Skeletal muscle tissue (tissue), 4 donors: ENCODE data around the gene ALOX15B. TPM values are rescaled to one million over a fixed set of nuclear protein-coding genes. Genes with fewer than 3 reads are reported as not detected.
"Not testable (repeated sequence)": the region's sequence is repeated elsewhere in the genome, so short reads cannot be mapped to it uniquely, and the experiment has no call there.

Experiments
- H3K27ac ChIP-seq: one replicate; pipeline ENCODE4 v1.7.0; 2013; ENCODE audit warnings: mild to moderate bottlenecking, low read depth, low read length, inconsistent platforms
- H3K27me3 ChIP-seq, 3 donors: one replicate each; pipeline ENCODE4 v1.7.0; 2013; ENCODE audit warnings: low read length in 3 of 3; ENCODE audit not compliant: control insufficient read depth in 3 of 3, insufficient read depth in 3 of 3
- H3K36me3 ChIP-seq, 3 donors: one replicate each; pipeline ENCODE4 v1.7.0; 2013; ENCODE audit warnings: low read length in 3 of 3; ENCODE audit not compliant: control insufficient read depth in 3 of 3, insufficient read depth in 3 of 3
- H3K4me1 ChIP-seq, 3 donors: one replicate each; pipeline ENCODE4 v1.7.0; 2013; ENCODE audit warnings: low read length in 3 of 3, mild to moderate bottlenecking in 3 of 3; ENCODE audit not compliant: control insufficient read depth in 3 of 3, insufficient read depth in 3 of 3
- H3K4me3 ChIP-seq, 3 donors: one replicate each; pipeline ENCODE4 v1.7.0; 2013; ENCODE audit warnings: low read length in 3 of 3
- H3K9ac ChIP-seq, 3 donors: one replicate each; pipeline ENCODE4 v1.7.0; 2013; ENCODE audit warnings: low read length in 3 of 3, mild to moderate bottlenecking in 3 of 3, moderate library complexity in 2 of 3, low read depth in 1 of 3
- H3K9me3 ChIP-seq, 3 donors: one replicate each; pipeline ENCODE4 v1.7.0; 2013; ENCODE audit warnings: low read length in 3 of 3; ENCODE audit not compliant: control insufficient read depth in 3 of 3
- total RNA-seq: library from RNA; depleted of rRNA; stranded (reverse); fragments of >200 nt; gene quantifications from one replicate; pipeline ENCODE4 v1.2.3, GENCODE V29; 2014
- donor health status: Osteomylitis.

Gene ALOX15B
- total RNA-seq, 1 donor from 2014 or later = 0.52 TPM

- H3K9me3 ChIP-seq = no peaks in the 10 kb centered on the region
- H3K27me3 ChIP-seq = peaks cover 46 to 53% (median 47%) of the 10 kb centered on the region in 3 donors
- H3K27ac ChIP-seq = no peak overlapping the region
- H3K9ac ChIP-seq = no peak overlapping the region
- peaks cover 7 to 16% (median 8%) of the 10 kb centered on the region in 3 donors for H3K4me1 ChIP-seq
- H3K36me3 ChIP-seq = no peaks in the 10 kb centered on the region
- no peak overlapping the region for H3K4me3 ChIP-seq
Observed at GRCh38 chr17:8059131-8059530, 20.3 kb downstream of the ALOX15B start.

GRCh38 chr17:8060274-8060673 is 21.4 kb downstream of the ALOX15B start:
- Histone ChIP-seq H3K27me3 (peaks cover 53 to 58% (median 56%) of the 10 kb centered on the region in 3 donors), H3K4me3 (no peak overlapping the region), H3K4me1 (peaks cover 7 to 16% (median 8%) of the 10 kb centered on the region in 3 donors), H3K36me3 (no peaks in the 10 kb centered on the region), H3K9ac (no peak overlapping the region), H3K27ac (no peak overlapping the region), H3K9me3 (no peaks in the 10 kb centered on the region)

- not testable (repeated sequence) for H3K27ac ChIP-seq, H3K36me3 ChIP-seq
- H3K27me3 ChIP-seq = peaks cover 51 to 52% (median 52%) of the 10 kb centered on the region in 3 donors
Observed at GRCh38 chr17:8061851-8062250, 23.0 kb downstream of the ALOX15B start.

GRCh38 chr17:8062435-8062806 is 23.6 kb downstream of the ALOX15B start:
- Histone ChIP-seq H3K9me3 (no peaks in the 10 kb centered on the region), H3K27ac (no peak overlapping the region), H3K27me3 (peaks cover 51 to 52% (median 51%) of the 10 kb centered on the region in 3 donors), H3K9ac (no peak overlapping the region), H3K4me3 (peak overlapping the region in 1 of 3 donors; percentile 26), H3K4me1 (peaks cover 7 to 14% (median 8%) of the 10 kb centered on the region in 3 donors), H3K36me3 (no peaks in the 10 kb centered on the region)

More at GRCh38 chr17:8061851-8062250, 23.0 kb downstream of the ALOX15B start:
- H3K4me1 ChIP-seq = peaks cover 7 to 16% (median 8%) of the 10 kb centered on the region in 3 donors
- not testable (repeated sequence) for H3K9me3 ChIP-seq, H3K4me3 ChIP-seq, H3K9ac ChIP-seq

DNA sequence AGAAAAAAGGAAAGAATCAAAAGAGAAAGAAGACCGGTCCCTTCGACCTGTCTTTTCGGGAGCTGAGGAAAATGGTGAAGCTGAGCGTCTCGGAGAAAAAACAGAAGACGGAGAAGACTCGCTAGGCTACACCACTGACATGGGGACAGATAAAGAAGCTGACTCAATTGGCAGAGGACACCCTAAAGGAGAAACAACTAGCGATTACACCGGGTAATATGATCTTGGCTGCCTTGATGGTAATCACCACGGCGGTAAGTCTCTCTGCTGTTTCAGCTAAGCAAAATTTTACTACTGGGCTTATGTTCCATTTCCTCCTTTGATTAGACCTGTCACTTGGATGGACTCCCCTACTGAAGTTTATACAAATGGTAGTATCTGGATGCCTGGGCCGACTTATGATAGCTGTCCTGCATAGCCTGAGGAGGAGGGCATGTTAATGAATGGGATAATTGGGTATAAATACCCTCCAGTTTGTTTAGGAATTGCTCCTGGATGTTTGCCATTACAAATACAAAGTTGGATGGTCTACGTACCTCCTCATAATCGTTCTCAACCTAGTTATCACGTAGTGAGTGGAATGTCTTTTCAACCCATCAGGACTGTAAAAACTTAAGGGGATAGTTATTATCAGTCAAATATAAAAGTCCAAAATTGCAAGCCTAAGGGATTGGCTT is 24.1 kb downstream of the ALOX15B start:
- Histone ChIP-seq H3K27me3 (peaks cover 49 to 50% (median 49%) of the 10 kb centered on the region in 3 donors), H3K36me3 (no peaks in the 10 kb centered on the region), H3K4me3 (peak overlapping the region in 1 of 3 donors; percentile 26), H3K27ac (no peak overlapping the region), H3K4me1 (peaks cover 7 to 9% (median 8%) of the 10 kb centered on the region in 3 donors), H3K9ac (no peak overlapping the region), H3K9me3 (no peaks in the 10 kb centered on the region)

DNA sequence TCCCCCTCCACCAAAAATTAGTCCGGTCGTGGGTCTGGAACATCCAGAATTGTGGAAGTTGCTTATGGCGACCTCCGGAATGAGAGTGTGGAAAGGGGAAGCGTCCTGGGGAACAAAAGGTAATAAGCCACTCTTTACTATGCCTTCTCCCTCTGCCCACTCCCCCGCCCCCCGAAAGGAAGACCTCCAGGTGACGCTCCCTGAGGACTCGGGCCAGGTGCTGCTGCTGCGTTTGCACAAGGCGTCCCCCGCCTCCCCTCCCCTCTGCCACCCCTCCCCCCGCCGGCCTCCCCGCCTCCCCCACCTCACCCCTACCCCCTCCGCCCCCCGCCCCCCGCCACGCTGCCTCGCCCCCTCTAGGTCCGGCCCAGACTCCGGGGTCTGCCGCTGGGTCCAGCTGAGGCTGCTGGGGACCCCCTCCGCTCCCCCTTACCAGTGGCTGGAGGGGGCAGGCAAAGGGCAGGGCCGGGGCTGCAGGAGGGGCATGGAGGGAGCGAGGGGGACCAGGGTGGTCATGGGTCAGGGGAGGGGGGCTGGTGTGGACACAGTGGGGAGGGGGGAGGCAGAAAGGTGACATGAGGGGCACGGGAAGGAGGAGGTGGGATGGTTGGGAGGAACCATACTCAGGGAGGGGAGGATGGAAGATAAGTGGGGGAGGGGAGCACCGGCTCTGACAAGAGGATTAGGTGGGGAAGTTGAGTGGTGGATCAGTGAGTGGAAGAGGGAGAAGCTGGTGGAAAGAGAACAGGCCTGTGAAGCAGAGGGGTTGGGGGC is 25.1 kb downstream of the ALOX15B start:
- peaks cover 7 to 9% (median 8%) of the 10 kb centered on the region in 3 donors for H3K4me1 ChIP-seq
- H3K36me3 ChIP-seq = no peaks in the 10 kb centered on the region
- no peak overlapping the region for H3K27ac ChIP-seq
- no peak overlapping the region for H3K4me3 ChIP-seq
- H3K9me3 ChIP-seq = no peaks in the 10 kb centered on the region
- H3K27me3 ChIP-seq = peaks cover 42 to 45% (median 43%) of the 10 kb centered on the region in 3 donors
- no peak overlapping the region for H3K9ac ChIP-seq

DNA sequence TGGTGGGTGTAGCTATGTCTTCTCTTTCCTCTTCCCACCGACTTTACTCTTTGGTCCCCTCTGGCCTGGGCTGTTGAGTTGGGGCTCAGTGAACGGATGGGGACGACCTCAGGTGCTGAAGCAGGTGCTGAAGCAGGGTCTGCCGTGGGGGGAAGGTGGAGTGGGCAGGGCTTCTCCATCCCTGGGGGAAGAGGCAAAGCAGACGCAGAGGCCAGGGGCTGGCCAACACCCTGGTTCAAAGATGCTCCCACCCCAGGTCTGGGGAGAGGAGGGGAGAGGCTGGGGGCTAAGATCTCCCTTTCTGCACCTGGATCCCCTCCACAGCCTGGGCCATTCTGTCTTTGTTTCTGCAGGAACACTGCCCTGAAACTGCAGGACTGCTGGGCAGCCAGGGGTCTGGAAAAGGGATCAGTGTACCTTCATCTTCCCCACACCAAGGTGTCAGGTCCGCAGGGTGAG is 25.7 kb downstream of the ALOX15B start:
- H3K27me3 ChIP-seq = peaks cover 39 to 40% (median 39%) of the 10 kb centered on the region in 3 donors

DNA sequence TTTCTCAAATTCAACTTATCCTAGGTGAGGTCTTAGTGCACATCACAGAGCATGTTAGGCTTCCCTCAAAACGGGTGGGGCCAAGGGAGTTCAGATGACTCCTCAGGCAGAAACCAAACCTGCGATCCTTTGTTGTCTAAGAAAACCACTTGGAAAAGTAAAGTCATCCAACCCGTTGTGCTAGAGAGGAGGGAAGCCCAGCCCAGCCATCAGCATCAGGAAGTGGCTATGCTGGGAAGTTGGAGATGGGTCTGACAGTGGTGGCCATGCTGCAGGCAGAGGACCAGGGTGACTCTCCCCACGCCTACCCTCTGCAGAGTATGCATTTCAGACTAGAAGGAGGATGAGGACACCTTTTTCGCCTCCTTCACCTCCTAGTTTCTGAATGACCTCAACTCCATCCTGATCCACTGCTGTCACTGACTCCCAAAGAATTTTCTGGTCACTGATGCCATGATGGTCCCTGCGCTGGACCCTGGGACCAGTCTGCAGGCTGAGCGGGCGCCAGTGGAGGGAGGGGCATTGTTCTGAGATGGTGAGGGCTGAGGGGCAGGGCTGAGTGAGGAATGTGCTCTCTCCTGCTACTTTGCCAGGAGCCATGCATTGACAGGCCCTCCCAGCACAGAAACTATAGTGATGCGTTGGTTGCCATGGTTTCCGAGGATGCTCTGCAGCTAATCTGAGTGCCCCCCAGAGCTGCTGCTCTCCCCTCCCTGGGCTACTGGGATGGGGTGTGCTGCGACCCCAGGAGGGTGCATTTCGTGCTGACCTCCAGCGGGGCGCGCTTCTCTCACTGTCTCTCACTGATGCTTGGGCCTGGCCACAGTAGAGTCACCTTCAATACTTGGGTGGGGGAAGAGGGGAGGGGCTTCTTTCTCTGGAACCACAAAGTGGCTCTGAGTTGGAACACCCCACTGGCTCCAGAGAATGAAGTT is 28.2 kb downstream of the ALOX15B start:
- Histone ChIP-seq H3K27me3 (peaks cover 36 to 40% (median 39%) of the 10 kb centered on the region in 3 donors), H3K9me3 (no peaks in the 10 kb centered on the region), H3K4me3 (no peak overlapping the region)

More for the DNA sequence above, 25.7 kb downstream of the ALOX15B start:
- H3K9ac ChIP-seq = no peak overlapping the region
- peaks cover 7 to 12% (median 8%) of the 10 kb centered on the region in 3 donors for H3K4me1 ChIP-seq
- H3K27ac ChIP-seq = no peak overlapping the region
- no peaks in the 10 kb centered on the region for H3K36me3 ChIP-seq
- H3K4me3 ChIP-seq = no peak overlapping the region
- no peaks in the 10 kb centered on the region for H3K9me3 ChIP-seq

GRCh38 chr17:8067806-8068205 is 28.9 kb downstream of the ALOX15B start:
- Histone ChIP-seq H3K27me3 (peaks cover 36 to 40% (median 39%) of the 10 kb centered on the region in 3 donors), H3K27ac (no peak overlapping the region), H3K4me1 (peaks cover 1 to 12% (median 8%) of the 10 kb centered on the region in 3 donors), H3K36me3 (no peaks in the 10 kb centered on the region), H3K4me3 (no peak overlapping the region), H3K9me3 (no peaks in the 10 kb centered on the region), H3K9ac (no peak overlapping the region)

More for the DNA sequence above, 28.2 kb downstream of the ALOX15B start:
- H3K36me3 ChIP-seq = no peaks in the 10 kb centered on the region
- H3K9ac ChIP-seq = no peak overlapping the region
- H3K27ac ChIP-seq = no peak overlapping the region
- peaks cover 7 to 12% (median 8%) of the 10 kb centered on the region in 3 donors for H3K4me1 ChIP-seq
